ENCODE data around the gene AJAP1.
A peak's percentile ranks its signal among the peaks of the same experiment; 100 is the strongest.

The AJAP1 gene

GRCh38 chr1:4708840-4709507 is 54.6 kb downstream of the AJAP1 start:
- DNase-seq: no peak

GRCh38 chr1:4709641-4710040 is 55.2 kb downstream of the AJAP1 start:
- DNase-seq: peak; percentile 37

GRCh38 chr1:4710592-4711415 is 56.4 kb downstream of the AJAP1 start:
- no peak for DNase-seq

- no peak for DNase-seq
These were observed 57.2 kb downstream of the AJAP1 start for GRCh38 chr1:4711416-4712275.

GRCh38 chr1:4713669-4714068 is 59.3 kb downstream of the AJAP1 start:
- no peak for DNase-seq

- DNase-seq: no peak
These were observed 62.0 kb downstream of the AJAP1 start for GRCh38 chr1:4716406-4716805.

GRCh38 chr1:4718071-4718470 is 63.7 kb downstream of the AJAP1 start:
- no peak for DNase-seq

GRCh38 chr1:4723106-4723505 is 68.7 kb downstream of the AJAP1 start:
- DNase-seq: no peak

GRCh38 chr1:4724001-4724400 is 69.6 kb downstream of the AJAP1 start:
- DNase-seq: no peak

GRCh38 chr1:4724695-4725250 is 70.4 kb downstream of the AJAP1 start:
- DNase-seq: no peak

- DNase-seq: no peak
These were observed 71.0 kb downstream of the AJAP1 start for GRCh38 chr1:4725416-4725815.

GRCh38 chr1:4726620-4727341 is 72.4 kb downstream of the AJAP1 start:
- no peak for DNase-seq

GRCh38 chr1:4728319-4729089 is 74.1 kb downstream of the AJAP1 start:
- no peak for DNase-seq

- no peak for DNase-seq
These were observed 74.7 kb downstream of the AJAP1 start for GRCh38 chr1:4729090-4729471.

GRCh38 chr1:4730078-4730477 is 75.7 kb downstream of the AJAP1 start:
- DNase-seq: no peak

- no peak for DNase-seq
These were observed 79.2 kb downstream of the AJAP1 start for GRCh38 chr1:4733446-4734177.

- DNase-seq: no peak
These were observed 79.8 kb downstream of the AJAP1 start for GRCh38 chr1:4734219-4734618.

- DNase-seq: no peak
These were observed 80.4 kb downstream of the AJAP1 start for GRCh38 chr1:4734791-4735190.

GRCh38 chr1:4736254-4736653 is 81.8 kb downstream of the AJAP1 start:
- DNase-seq: peak; percentile 65

- DNase-seq: no peak
These were observed 87.5 kb downstream of the AJAP1 start for GRCh38 chr1:4741876-4742423.
